ENCODE measurements around the gene TBC1D5. TPM values are rescaled to one million over a fixed set of nuclear protein-coding genes. Genes with fewer than 3 reads are reported as not detected.

TBC1D5 gene
- total RNA-seq, 4 donors from 2014 or later = 21.3 to 86.4 (median 48.1) TPM

- Histone ChIP-seq H3K27me3 (no peaks in the 10 kb centered on the region), H3K4me1 (peaks cover 0 to 22% (median 4%) of the 10 kb centered on the region in 4 donors), H3K4me3 (no peak overlapping the region), H3K27ac (no peak overlapping the region), H3K9me3 (no peaks in the 10 kb centered on the region), H3K36me3 (no peaks in the 10 kb centered on the region)
- no peak for TF ChIP-seq POLR2A (IDR thresholded peaks at IDR 0.05)
- no peak for TF ChIP-seq EP300 (IDR thresholded peaks at IDR 0.05; ENCODE audit: low read depth)
- TF ChIP-seq POLR2AphosphoS5 (IDR thresholded peaks at IDR 0.05) = no peak
- no peak for TF ChIP-seq CTCF (IDR thresholded peaks at IDR 0.05)
- WGBS, 2 donors (ENCODE audit: low coverage in 1 of 2) = 89 to 94% methylated on average over 1 of the region's 1 CpG
- DNase-seq = no peak
- in situ Hi-C loops (cut with MboI; ENCODE audit: low pct_ligation_motif_present in 1 of 4, low pct_unique_long_range_greater_than_20kb in 1 of 4, low sequenced_read_pairs in 3 of 4) = no loop called here
- intact Hi-C loops (cut with DNase I; ENCODE audit: low total_unique reads) = no loop called here
Observed at GRCh38 chr3:17551895-17552294, 190.5 kb downstream of the TBC1D5 start.

GRCh38 chr3:17551333-17551732 is 191.1 kb downstream of the TBC1D5 start:
- no peaks in the 10 kb centered on the region for H3K36me3 ChIP-seq
- no peak overlapping the region for H3K4me3 ChIP-seq
- TF ChIP-seq CTCF (IDR thresholded peaks at IDR 0.05) (no peak), POLR2A (IDR thresholded peaks at IDR 0.05) (no peak), POLR2AphosphoS5 (IDR thresholded peaks at IDR 0.05) (no peak), EP300 (IDR thresholded peaks at IDR 0.05; ENCODE audit: low read depth) (no peak)
- 40 to 78% methylated on average over 2 of the region's 2 CpGs for WGBS, 2 donors (ENCODE audit: low coverage in 1 of 2)
- H3K4me1 ChIP-seq = peaks cover 0 to 22% (median 4%) of the 10 kb centered on the region in 4 donors
- DNase-seq = no peak
- no peaks in the 10 kb centered on the region for H3K9me3 ChIP-seq
- intact Hi-C loops (cut with DNase I; ENCODE audit: low total_unique reads) (no loop called here), in situ Hi-C loops (cut with MboI; ENCODE audit: low pct_ligation_motif_present in 1 of 4, low pct_unique_long_range_greater_than_20kb in 1 of 4, low sequenced_read_pairs in 3 of 4) (no loop called here)
- H3K27me3 ChIP-seq = no peaks in the 10 kb centered on the region
- no peak overlapping the region for H3K27ac ChIP-seq

GRCh38 chr3:17550624-17551023 is 191.8 kb downstream of the TBC1D5 start:
- TF ChIP-seq POLR2A (IDR thresholded peaks at IDR 0.05) = no peak
- no peak for TF ChIP-seq POLR2AphosphoS5 (IDR thresholded peaks at IDR 0.05)
- TF ChIP-seq EP300 (IDR thresholded peaks at IDR 0.05; ENCODE audit: low read depth) = no peak
- no peak for TF ChIP-seq CTCF (IDR thresholded peaks at IDR 0.05)
- H3K27ac ChIP-seq = no peak overlapping the region
- in situ Hi-C loops (cut with MboI; ENCODE audit: low pct_ligation_motif_present in 1 of 4, low pct_unique_long_range_greater_than_20kb in 1 of 4, low sequenced_read_pairs in 3 of 4) = no loop called here
- no peaks in the 10 kb centered on the region for H3K36me3 ChIP-seq
- H3K9me3 ChIP-seq = no peaks in the 10 kb centered on the region
- DNase-seq = no peak
- peaks cover 0 to 22% (median 4%) of the 10 kb centered on the region in 4 donors for H3K4me1 ChIP-seq
- H3K27me3 ChIP-seq = no peaks in the 10 kb centered on the region
- intact Hi-C loops (cut with DNase I; ENCODE audit: low total_unique reads) = no loop called here
- no peak overlapping the region for H3K4me3 ChIP-seq

GRCh38 chr3:17546500-17547255 is 195.8 kb downstream of the TBC1D5 start:
- in situ Hi-C loops (cut with MboI; ENCODE audit: low pct_ligation_motif_present in 1 of 4, low pct_unique_long_range_greater_than_20kb in 1 of 4, low sequenced_read_pairs in 3 of 4) (no loop called here), intact Hi-C loops (cut with DNase I; ENCODE audit: low total_unique reads) (no loop called here)
- TF ChIP-seq POLR2AphosphoS5 (IDR thresholded peaks at IDR 0.05) (no peak), EP300 (IDR thresholded peaks at IDR 0.05; ENCODE audit: low read depth) (no peak), POLR2A (IDR thresholded peaks at IDR 0.05) (no peak)
- Histone ChIP-seq H3K27ac (no peak overlapping the region), H3K27me3 (no peaks in the 10 kb centered on the region), H3K36me3 (no peaks in the 10 kb centered on the region), H3K4me1 (peaks cover 0 to 9% (median 0%) of the 10 kb centered on the region in 4 donors), H3K9me3 (no peaks in the 10 kb centered on the region), H3K4me3 (no peak overlapping the region)
- WGBS, 2 donors (ENCODE audit: low coverage in 1 of 2) = 89 to 96% methylated on average over 8 to 10 of the region's 10 CpGs
- no peak for DNase-seq
